Colonic mucosa (tissue), 4 donors: ENCODE results near the gene AP1S3. TPM values are rescaled to one million over a fixed set of nuclear protein-coding genes. Genes with fewer than 3 reads are reported as not detected.
"Not testable (repeated sequence)": the region's sequence is repeated elsewhere in the genome, so short reads cannot be mapped to it uniquely, and the experiment has no call there.

ENCODE experiments used
- DNase-seq: peaks from one replicate; pipeline ENCODE4 v3.0.0-alpha.2; 2020
- H3K27ac ChIP-seq: fragments of 200-600 bp; one replicate; pipeline ENCODE4 v1.8.0; 2021
- H3K27me3 ChIP-seq: fragments of 200-600 bp; one replicate; pipeline ENCODE4 v1.8.0; 2021
- H3K36me3 ChIP-seq: fragments of 200-600 bp; one replicate; pipeline ENCODE4 v1.8.0; 2021
- H3K4me1 ChIP-seq: fragments of 200-600 bp; one replicate; pipeline ENCODE4 v1.8.0; 2021; ENCODE audit warnings: mild to moderate bottlenecking
- H3K4me3 ChIP-seq: fragments of 200-600 bp; one replicate; pipeline ENCODE4 v1.8.0; 2021
- H3K9ac ChIP-seq, 2 donors: one replicate each; pipeline ENCODE4 v1.7.0; 2013; ENCODE audit warnings: control low read depth in 2 of 2, low read depth in 2 of 2, low read length in 2 of 2
- H3K9me3 ChIP-seq: fragments of 200-600 bp; one replicate; pipeline ENCODE4 v1.8.0; 2021
- CTCF ChIP-seq: fragments of 200-600 bp; IDR thresholded peaks from one replicate; pipeline ENCODE4 v1.8.0; 2022; ENCODE audit warnings: antibody characterized with exemption, mild to moderate bottlenecking
- intact Hi-C: fragments of 100-400 bp; cut with DNase I; formaldehyde crosslinking; loops from one replicate; pipeline ENCODE4 v1.14.1; 2022
- total RNA-seq, 2 donors: library from RNA; stranded (reverse); fragmentation: NEBNext Ultra II Directional in 1 of 2; extraction: Animal tissue kit (Norgen Biotek cat#: 25700) in 1 of 2; gene quantifications; one replicate each; pipeline ENCODE4 v1.2.1, GENCODE V29; 2021
- donor health status: healthy.
- donor health status: DM: no; HTN: no; CAD: no.
- donor health status: DM: no; HTN: no; CAD: no.

Gene AP1S3
- total RNA-seq, 2 donors from 2014 or later: 8.8 to 12.0 TPM

GRCh38 chr2:223880796-223881195 is 43.4 kb upstream of the AP1S3 start:
- no peaks in the 10 kb centered on the region for H3K9me3 ChIP-seq
- H3K4me1 ChIP-seq: no peaks in the 10 kb centered on the region
- no peak for TF ChIP-seq CTCF
- H3K36me3 ChIP-seq: peaks cover 5% of the 10 kb centered on the region
- no peak overlapping the region for H3K9ac ChIP-seq
- H3K27me3 ChIP-seq: no peaks in the 10 kb centered on the region
- intact Hi-C loops: no loop called here
- no peak overlapping the region for H3K27ac ChIP-seq
- DNase-seq: no peak
- H3K4me3 ChIP-seq: no peak overlapping the region

DNA sequence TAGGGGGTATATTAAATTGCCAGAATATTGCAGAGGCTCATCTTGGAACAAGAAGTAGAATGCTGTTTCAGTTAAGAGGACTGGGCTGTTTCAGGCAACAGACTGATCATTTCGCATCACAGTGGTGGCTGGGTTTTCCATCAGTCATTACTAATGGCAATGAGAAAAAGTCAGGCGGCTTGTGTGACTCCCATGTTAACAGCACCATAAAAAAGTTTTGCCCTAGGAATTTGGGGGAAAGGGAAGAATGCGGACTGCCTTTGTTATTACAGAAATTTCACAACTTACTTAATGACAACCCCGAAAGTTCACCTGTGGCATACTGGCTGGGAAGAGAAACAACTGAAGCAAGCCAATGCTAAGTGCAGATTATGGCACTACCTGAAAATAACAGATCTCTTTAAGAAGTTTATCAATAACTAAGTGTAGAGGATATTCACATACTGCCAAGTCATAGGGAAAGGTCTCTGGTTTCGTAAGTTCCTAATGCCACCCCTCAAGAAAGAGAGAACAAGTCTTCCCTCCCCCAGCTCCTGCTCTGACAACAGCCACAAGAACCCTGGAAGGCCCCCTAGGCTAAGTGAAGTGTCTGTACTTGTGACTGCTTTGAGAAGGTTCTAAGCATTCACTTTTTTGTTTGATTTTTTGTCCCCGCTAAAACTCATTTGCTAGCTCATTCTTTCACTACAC is 40.5 kb upstream of the AP1S3 start:
- intact Hi-C loops: no loop called here
- no peak for TF ChIP-seq CTCF
- no peaks in the 10 kb centered on the region for H3K4me1 ChIP-seq
- peaks cover 5% of the 10 kb centered on the region for H3K36me3 ChIP-seq
- no peaks in the 10 kb centered on the region for H3K27me3 ChIP-seq
- DNase-seq: no peak
- H3K9me3 ChIP-seq: no peaks in the 10 kb centered on the region
- H3K27ac ChIP-seq: no peak overlapping the region
- H3K4me3 ChIP-seq: no peak overlapping the region
- no peak overlapping the region for H3K9ac ChIP-seq

DNA sequence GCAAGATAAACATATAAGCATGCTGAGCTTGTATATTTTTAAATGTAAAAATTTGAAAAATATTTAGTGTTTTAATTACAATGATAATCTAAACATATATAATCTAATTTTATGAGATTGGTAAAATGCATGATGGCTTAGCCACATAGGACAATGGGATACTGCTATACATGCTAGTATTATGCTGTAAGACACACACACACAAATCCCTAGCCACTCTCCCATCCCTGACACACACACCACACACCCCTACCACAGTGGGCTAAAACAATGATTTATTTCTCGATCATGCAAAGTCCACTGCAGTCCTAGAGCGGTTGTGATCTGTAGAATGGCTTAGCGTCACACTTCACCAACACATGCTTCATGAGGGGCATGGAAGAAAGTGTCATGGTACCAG is 36.3 kb upstream of the AP1S3 start:
- intact Hi-C loops: no loop called here
- H3K9me3 ChIP-seq: no peaks in the 10 kb centered on the region
- H3K9ac ChIP-seq: no peak overlapping the region
- no peak for DNase-seq
- H3K4me3 ChIP-seq: no peak overlapping the region
- H3K36me3 ChIP-seq: no peaks in the 10 kb centered on the region
- H3K4me1 ChIP-seq: no peaks in the 10 kb centered on the region
- H3K27ac ChIP-seq: no peak overlapping the region
- TF ChIP-seq CTCF: no peak
- H3K27me3 ChIP-seq: no peaks in the 10 kb centered on the region

GRCh38 chr2:223872772-223873171 is 35.4 kb upstream of the AP1S3 start:
- DNase-seq, H3K27ac ChIP-seq, intact Hi-C loops, H3K4me1 ChIP-seq, H3K27me3 ChIP-seq, H3K9me3 ChIP-seq, H3K9ac ChIP-seq, H3K36me3 ChIP-seq, H3K4me3 ChIP-seq: not testable (repeated sequence)

DNA sequence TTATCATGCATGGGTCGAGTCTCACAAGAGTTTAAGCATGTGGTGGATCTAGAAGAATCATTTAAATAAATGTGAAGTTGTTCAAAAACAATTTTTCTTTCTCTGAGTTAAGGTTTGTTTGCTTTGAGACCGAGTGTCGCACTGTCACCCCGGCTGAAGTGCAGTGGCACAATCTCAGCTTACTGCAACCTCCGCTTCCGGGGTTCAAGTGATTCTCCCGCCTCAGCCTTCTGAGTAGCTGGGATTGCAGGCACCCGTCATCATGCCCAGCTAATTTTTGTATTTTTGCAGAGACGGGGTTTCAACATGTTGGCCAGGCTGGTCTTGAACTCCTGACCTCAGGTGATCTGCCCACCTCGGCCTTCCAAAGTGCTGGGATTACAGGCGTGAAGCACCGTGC is 34.3 kb upstream of the AP1S3 start:
- H3K36me3 ChIP-seq, H3K27me3 ChIP-seq, H3K27ac ChIP-seq, DNase-seq, intact Hi-C loops, H3K9ac ChIP-seq, H3K4me1 ChIP-seq, H3K9me3 ChIP-seq, H3K4me3 ChIP-seq: not testable (repeated sequence)

DNA sequence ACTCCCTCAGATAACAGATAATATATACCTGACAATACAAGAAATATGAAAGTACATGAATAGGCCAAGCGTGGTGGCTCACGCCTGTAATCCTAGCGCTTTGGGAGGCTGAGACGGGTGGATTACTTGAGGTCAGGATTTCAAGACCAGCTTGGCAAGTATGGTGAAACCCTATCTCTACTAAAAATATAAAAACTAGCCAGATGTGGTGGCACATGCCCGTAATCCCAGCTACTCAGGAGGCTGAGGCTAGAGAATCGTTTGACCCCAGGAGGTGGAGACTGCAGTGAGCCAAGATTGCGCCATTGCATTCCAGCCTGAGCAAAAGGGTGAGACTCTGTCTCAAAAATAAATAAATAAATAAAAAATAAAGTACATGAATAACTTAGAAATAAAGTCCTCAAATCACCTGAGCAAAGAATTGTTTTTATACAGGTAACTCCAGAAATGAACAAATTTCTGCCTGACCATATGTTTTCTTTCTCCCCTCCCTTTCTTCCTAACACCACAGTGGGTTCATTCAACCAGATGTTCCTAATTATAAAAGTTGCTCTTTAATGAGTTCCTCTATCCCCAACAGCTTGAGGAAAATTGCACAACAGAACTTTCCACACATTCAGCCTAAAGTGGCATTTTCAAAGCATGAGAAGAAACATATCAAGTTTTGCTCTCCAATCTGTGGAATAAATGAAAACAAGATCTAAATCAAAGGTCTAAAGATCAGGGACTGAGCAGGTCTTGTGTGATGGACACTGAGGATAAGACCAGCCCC is 33.6 kb upstream of the AP1S3 start:
- no peak for DNase-seq

More for the DNA sequence above, 33.6 kb upstream of the AP1S3 start:
- Histone ChIP-seq H3K27me3 (no peaks in the 10 kb centered on the region), H3K36me3 (no peaks in the 10 kb centered on the region), H3K27ac (no peak overlapping the region), H3K4me3 (no peak overlapping the region), H3K4me1 (no peaks in the 10 kb centered on the region), H3K9ac (no peak overlapping the region), H3K9me3 (no peaks in the 10 kb centered on the region)
- intact Hi-C loops: no loop called here
- no peak for TF ChIP-seq CTCF
